Bronchial epithelial cell (primary cell): ENCODE data around the gene CAD. TPM values are rescaled to one million over a fixed set of nuclear protein-coding genes. Genes with fewer than 3 reads are reported as not detected.
"Not testable (repeated sequence)": the region's sequence is repeated elsewhere in the genome, so short reads cannot be mapped to it uniquely, and the experiment has no call there.

Experiments
- DNase-seq: peaks from one replicate; pipeline ENCODE4 v3.0.0-alpha.2; 2010; ENCODE audit warnings: low read depth
- FAIRE-seq: peaks from 2 replicates; lab custom pipeline; 2011; peaks lifted over from hg19 to GRCh38; lab: Jason Lieb, UNC
- H3K27me3 ChIP-seq: 2 replicates; pipeline ENCODE4 v1.5.1; 2011; ENCODE audit warnings: low read length; ENCODE audit not compliant: control insufficient read depth, insufficient read depth
- H3K36me3 ChIP-seq: 2 replicates; pipeline ENCODE4 v1.5.1; 2011; ENCODE audit warnings: low read length; ENCODE audit not compliant: control insufficient read depth, insufficient read depth
- H3K4me3 ChIP-seq: 2 replicates; pipeline ENCODE4 v1.5.1; 2011; ENCODE audit warnings: mild to moderate bottlenecking, low read depth, low read length, control low read depth
- total RNA-seq: library from RNA; depleted of rRNA; stranded (reverse); fragments of >200 nt; gene quantifications from 2 replicates; pipeline ENCODE4 v1.2.1, GENCODE V29; 2014
- TF ChIP-seq, protein P1 (sequence below): IDR thresholded peaks from 2 replicates; pipeline ENCODE4 v1.5.1; 2011; ENCODE audit warnings: mild to moderate bottlenecking, moderate library complexity, low read length, control low read depth, inconsistent platforms; ENCODE audit not compliant: insufficient read depth, severe bottlenecking

Gene CAD
- total RNA-seq, 1 donor from 2014 or later: 21.6 TPM

DNA sequence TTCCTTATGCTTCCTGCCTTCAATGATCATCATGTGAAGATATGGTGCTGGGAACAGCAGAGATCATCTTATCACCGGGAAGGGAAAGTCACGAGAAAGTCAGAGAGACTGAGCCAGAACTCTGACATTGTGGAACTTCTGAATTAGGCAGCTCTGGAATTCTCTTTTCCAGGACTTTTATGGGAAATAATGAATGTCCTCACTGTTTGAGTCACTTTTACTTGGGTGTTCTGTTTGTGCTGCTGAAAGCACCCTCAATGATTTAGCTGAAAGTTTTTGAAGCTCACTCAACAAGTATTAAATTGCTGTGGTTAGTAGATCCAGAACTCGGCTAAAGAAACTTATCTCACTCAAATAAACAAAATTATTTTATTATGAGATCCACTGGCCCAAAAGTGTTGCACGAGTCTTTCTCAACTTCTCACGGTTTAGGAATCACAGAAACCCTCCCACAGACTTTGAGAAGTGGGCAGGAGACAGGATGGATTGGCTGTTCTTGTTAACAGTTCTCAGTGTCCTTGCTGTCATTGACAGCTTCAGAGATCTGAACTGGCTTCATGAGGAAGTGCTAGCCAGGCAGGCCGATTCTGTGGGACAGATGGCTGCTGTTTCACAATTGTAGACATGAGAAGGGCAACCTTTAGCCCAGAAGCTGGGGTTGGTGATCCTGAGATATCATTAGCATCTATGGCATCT is 31.7 kb upstream of the CAD start:
- no peaks in the 10 kb centered on the region for H3K36me3 ChIP-seq
- H3K27me3 ChIP-seq: peaks cover 2% of the 10 kb centered on the region
- no peak for FAIRE-seq
- no peak overlapping the region for H3K4me3 ChIP-seq
- DNase-seq: no peak
- TF ChIP-seq, protein P1, sequence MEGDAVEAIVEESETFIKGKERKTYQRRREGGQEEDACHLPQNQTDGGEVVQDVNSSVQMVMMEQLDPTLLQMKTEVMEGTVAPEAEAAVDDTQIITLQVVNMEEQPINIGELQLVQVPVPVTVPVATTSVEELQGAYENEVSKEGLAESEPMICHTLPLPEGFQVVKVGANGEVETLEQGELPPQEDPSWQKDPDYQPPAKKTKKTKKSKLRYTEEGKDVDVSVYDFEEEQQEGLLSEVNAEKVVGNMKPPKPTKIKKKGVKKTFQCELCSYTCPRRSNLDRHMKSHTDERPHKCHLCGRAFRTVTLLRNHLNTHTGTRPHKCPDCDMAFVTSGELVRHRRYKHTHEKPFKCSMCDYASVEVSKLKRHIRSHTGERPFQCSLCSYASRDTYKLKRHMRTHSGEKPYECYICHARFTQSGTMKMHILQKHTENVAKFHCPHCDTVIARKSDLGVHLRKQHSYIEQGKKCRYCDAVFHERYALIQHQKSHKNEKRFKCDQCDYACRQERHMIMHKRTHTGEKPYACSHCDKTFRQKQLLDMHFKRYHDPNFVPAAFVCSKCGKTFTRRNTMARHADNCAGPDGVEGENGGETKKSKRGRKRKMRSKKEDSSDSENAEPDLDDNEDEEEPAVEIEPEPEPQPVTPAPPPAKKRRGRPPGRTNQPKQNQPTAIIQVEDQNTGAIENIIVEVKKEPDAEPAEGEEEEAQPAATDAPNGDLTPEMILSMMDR: no peak

DNA sequence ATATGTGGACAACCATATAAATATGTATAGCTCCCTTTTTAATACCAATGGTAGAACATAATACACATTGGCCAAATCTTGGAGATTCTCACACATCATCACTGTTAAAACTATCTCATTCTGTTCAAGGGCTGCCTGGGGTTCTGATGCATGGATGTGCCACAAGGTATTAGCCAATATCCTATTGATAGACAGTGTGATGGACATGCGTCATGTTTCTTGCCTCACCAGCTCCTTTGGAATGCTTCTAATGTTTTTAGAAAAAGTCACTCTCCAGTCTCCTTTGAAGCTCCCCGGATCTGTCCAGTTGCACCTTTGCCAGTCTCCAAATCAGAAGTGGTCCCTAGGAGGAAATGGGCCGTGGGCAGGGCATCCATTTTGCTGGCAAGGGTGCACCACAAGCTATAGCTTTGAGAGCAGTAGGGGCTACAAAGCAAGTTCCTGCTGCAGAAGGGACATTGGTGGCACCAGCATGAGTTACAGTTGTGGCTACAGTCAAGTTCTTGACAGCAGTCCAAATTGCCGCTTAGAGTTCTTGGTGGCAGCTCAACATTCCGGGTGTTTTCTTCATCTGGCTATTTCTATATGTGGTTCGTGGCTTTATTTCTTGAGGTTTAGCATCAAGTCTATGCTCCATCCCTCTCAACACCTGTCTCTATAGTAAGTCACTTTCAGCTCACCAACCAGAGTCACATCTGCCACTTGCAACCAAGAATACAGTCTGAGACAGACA is 30.4 kb upstream of the CAD start:
- no peaks in the 10 kb centered on the region for H3K36me3 ChIP-seq
- FAIRE-seq: no peak
- peaks cover 2% of the 10 kb centered on the region for H3K27me3 ChIP-seq

DNA sequence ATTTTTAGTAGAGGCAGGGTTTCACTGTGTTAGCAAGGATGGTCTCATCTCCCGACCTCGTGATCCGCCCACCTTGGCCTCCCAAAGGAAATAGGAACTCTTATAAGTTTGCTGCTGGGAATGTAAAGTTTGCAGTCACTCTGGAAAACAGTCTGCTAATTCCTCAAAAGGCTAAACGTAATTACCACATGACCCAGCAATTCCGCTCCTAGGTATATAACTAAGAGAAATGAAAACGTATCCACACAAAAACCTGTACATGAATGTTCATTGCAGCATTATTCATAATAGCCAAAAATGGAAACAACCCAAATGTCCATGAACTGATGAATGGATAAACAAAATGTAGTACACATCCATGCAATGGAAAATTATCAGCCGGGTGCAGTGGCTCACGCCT is 27.2 kb upstream of the CAD start:
- Histone ChIP-seq H3K36me3 (no peaks in the 10 kb centered on the region), H3K4me3 (no peak overlapping the region), H3K27me3 (no peaks in the 10 kb centered on the region)
- no peak for DNase-seq
- TF ChIP-seq, protein P1: no peak
- FAIRE-seq: no peak

More for the DNA sequence above, 30.4 kb upstream of the CAD start:
- DNase-seq: no peak
- no peak overlapping the region for H3K4me3 ChIP-seq
- TF ChIP-seq, protein P1: no peak

DNA sequence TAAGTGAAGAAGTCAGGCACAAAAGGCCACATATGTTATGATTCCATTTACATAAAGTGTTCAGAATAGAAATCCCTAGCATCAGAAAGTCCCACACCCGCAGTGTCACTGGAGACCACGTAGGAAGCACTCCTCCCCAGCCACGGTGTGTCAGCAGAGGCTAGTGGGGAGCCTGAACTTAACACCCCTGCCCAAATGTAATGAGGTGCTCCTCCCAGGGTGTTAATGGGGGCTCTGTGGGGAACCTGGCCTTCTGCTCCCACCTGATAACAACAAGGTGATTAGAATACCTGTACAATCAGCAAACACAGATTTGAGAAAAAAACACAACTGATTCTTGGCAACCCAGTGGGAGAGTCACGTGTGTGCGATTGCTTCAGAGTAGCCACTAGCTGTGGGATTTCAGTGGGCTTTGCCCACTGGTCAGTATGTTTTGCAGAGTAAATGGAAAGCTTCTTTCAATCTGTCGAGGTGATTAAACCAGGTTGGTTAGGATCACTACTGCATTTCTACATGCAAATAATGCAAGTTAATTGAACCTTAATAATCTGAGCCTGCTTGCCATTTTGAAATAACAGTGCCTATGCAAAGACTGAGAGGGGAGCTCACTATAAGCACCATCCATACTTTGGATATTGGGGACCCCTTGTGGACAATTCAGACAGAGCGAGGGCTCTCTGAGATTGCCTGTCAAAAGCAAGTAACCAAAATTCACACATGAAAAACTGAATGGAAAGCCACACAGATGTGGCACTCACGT is 25.9 kb upstream of the CAD start:
- no peaks in the 10 kb centered on the region for H3K36me3 ChIP-seq
- no peak overlapping the region for H3K4me3 ChIP-seq
- FAIRE-seq (no peak), DNase-seq (peak; percentile 53)
- H3K27me3 ChIP-seq: no peaks in the 10 kb centered on the region
- TF ChIP-seq, protein P1: peak; percentile 48

DNA sequence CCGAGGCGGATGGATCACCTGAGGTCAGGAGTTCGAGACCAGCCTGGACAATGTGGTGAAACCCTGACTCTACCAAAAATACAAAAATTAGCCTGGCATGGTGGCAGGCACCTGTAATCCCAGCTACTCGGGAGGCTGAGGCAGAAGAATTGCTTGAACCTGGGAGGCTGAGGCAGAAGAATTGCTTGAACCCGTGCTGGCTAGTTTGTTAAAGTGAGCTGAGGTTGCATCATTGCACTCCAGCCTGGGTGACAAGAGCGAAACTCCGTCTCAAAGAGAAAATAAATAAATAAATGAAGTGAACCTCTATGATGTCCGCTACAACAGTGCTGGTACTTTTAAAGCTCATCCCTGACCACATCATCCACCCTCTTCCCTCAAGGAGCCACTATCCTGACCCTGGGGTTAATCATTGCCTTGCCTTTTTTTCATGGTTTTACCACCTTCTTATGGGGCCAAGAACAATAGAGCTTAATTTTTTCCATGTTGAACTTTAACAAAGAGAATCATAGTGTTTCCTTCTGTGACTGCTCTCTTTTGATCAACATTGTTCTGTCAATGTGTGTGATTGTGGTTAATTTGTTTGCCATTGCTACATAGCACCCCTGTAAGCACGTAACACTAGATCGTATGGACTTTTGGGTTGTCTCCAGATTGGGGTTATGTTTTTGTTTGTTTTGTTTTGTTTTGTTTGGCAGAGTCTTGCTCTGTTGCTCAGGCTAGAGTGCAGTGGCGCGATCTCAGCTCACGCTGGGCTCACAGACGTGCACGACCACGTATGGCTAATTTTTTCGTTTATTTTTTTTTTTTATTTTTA is 22.4 kb upstream of the CAD start:
- no peaks in the 10 kb centered on the region for H3K27me3 ChIP-seq
- no peaks in the 10 kb centered on the region for H3K36me3 ChIP-seq
- TF ChIP-seq, protein P1: no peak
- FAIRE-seq (no peak), DNase-seq (no peak)
- H3K4me3 ChIP-seq: no peak overlapping the region

DNA sequence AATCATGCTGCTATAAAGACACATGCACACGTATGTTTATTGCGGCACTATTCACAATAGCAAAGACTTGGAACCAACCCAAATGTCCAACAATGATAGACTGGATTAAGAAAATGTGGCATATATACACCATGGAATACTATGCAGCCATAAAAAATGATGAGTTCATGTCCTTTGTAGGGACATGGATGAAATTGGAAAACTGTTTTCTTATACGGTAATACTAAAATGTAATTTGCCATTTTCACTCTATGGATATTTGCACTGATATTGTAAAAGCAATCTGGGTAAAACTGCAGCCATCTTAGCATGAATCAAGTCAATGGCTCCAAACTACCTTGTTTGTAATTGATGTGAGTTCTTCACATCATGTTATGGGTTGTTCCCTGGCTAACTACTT is 21.4 kb upstream of the CAD start:
- H3K36me3 ChIP-seq, FAIRE-seq, H3K27me3 ChIP-seq, H3K4me3 ChIP-seq, DNase-seq: not testable (repeated sequence)

DNA sequence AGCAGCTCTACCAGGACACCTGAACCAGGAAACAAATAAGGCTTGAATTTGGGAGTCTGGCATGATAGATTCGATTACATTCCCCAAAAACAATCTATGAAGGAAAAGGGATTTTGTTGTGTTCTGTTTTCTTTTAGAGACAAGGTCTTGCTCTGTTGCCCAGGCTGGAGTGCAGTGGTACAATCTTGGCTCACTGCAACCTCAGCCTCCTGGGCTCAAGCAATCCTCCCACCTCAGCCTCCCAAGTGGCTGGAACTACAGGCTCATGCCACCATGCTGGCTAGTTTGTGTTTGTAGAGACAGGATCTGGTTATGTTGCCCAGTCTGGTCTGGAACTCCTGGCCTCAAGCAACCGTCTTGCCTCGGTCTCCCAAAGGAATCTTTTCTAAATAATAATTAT is 19.1 kb upstream of the CAD start:
- FAIRE-seq, H3K4me3 ChIP-seq, H3K36me3 ChIP-seq, H3K27me3 ChIP-seq, DNase-seq: not testable (repeated sequence)
